Renal cortex interstitium (tissue), 15 donors: ENCODE measurements around the gene OR5H15. TPM values are rescaled to one million over a fixed set of nuclear protein-coding genes. Genes with fewer than 3 reads are reported as not detected.
"Not testable (repeated sequence)": the region's sequence is repeated elsewhere in the genome, so short reads cannot be mapped to it uniquely, and the experiment has no call there.

ENCODE experiments used
- DNase-seq, 11 donors: peaks; one replicate each; pipeline ENCODE4 v3.0.0-alpha.2; 2013; ENCODE audit warnings: low read depth in 9 of 11, low spot score in 4 of 11; ENCODE audit errors: extremely low read depth in 1 of 11
- long read RNA-seq, 16 experiments: transcript quantifications; one replicate each; lab custom pipeline, GENCODE V29; 2026
- polyA plus RNA-seq, 3 donors: library from polyadenylated mRNA; unstranded; fragments of 120-200 nt; gene quantifications; one replicate each; pipeline ENCODE4 v1.2.1, GENCODE V29; 2013; ENCODE audit not compliant: insufficient read length in 3 of 3

Gene OR5H15
- polyA plus RNA-seq, result not detected
- long read RNA-seq, donor 1, result 0 reads
- long read RNA-seq, donor 2, result 0 reads
- long read RNA-seq, donor 3, result 0 reads
- long read RNA-seq, donor 4, result 0 reads
- long read RNA-seq, donor 5, result 0 reads
- long read RNA-seq, donor 6, result 0 reads
- long read RNA-seq, donor 7, result 0 reads
- long read RNA-seq, donor 8, result 0 reads
- long read RNA-seq, donor 9, result 0 reads
- long read RNA-seq, donor 10, result 0 reads
- long read RNA-seq, donor 11, result 0 reads
- long read RNA-seq, donor 12, result 0 reads
- long read RNA-seq, donor 13, result 0 reads
- long read RNA-seq, donor 14, result 0 reads
- long read RNA-seq, donor 15, result 0 reads
- long read RNA-seq, donor 16, result 0 reads

DNA sequence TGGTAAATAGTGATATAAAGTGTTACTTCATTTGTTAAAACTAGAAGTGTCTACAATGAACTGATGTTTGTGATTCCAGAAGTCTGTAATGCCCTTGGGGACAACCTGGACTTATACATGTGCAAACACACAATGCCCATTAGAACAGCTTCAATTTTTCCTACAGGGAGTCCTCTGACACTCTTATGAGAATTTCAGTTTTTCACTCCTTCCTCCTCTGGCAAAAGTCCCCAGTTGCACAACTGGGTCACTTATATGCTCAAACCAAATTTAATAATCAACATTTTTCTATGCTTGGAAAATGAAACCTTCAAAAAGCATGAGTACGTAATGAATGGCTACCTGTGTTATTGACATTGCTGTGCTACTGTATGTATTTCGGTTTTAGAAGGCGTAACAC is at the start of gene OR5H15:
TSS of gene OR5H15 (plus strand) at position 301 of the 400 bp plus-strand sequence. CDS start 2,004 bp downstream, outside the sequence.
- DNase-seq, result no peak

DNA sequence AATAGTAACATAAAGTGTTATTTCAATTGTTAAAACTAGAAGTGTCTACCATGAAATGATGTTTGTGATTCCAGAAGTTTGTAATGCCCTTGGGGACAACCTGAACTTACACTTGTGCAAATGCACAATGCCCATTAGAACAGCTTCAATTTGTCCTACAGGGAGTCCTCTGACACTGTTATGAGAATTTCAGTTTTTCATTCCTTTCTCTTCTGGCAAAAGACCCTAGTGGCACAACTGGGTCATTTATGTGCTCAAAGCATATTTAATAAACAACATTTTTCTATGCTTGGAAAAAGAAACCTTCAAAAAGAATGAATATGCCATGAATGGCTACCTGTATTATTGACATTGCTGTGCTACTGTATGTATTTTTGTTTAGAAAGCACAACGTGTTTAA is 36.1 kb upstream of the OR5H15 start, which contains the start of gene OR5H1:
TSS of gene OR5H1 (plus strand) at position 301 of the 400 bp plus-strand sequence. CDS start 1,977 bp downstream, outside the sequence.
- no peak for DNase-seq

DNA sequence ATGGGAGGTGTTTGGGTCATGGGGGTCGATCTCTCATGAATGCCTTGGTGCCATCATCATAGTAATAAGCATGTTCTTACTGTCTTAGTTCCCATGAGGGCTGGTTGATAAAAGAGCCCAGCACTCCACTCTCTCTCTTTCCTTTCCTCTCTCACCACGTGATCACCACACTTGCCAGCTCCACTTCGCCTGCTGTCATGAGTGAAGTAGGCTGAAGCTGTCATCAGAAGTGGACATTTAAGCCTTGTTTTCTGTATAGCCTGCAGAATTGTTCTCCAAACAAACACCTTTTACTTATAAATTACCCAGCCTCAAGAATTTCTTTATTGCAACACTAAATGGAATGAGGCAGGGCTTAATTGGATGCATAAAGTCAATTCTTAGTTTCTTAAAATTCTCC is 29.9 kb upstream of the OR5H15 start:
- DNase-seq, result no peak

DNA sequence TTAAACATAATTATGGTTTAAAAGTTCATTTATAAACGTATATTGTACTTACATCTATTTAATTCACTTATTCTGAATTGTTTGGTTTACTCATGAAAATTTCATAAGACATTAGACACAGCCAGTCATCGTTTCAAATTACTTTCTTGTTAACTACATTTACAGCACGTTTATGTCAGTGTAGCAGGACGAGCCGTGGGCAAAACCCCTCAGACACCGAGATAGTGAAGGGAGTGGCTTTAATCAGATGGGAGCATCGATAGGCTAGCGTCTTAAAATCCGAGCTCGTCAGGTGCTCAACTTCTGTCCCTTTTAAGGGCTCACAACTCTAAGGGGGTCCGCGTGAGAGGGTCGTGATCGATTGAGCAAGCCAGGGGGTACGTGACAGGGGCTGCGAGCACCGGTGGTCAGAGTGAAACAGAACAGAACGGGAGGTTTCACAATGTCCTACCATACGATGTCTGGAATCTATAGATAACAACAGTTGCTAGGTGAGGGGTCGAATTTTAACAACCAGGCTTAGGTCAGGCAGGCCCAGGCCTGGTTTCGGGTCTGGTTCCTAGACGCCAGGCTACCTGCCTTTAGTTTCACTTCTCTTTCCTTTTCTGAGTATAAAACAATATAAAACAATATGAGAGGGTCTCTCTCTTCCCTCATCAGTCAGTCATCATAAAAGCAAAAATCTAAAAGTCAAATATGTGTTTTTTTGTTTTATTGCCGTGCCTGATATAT is 28.5 kb upstream of the OR5H15 start:
- not testable (repeated sequence) for DNase-seq

DNA sequence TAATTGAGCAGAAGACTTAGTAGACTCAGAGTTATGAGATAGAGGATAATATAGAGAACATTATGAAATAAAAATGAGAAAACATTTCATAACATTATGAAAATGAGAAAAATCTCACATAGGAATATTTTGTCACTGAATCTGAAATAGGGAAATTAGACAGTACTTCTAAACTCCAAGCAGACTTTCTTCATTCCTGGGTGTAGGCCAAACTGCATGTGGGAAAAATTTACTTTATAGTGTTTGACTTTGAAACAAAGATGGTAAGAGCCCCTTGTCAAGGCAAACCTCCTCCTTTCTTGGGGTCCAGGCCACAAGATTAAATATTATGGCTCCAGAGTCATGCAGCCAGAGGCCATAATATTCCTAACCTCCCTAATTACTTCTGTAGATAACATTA is 26.0 kb upstream of the OR5H15 start:
- no peak for DNase-seq

DNA sequence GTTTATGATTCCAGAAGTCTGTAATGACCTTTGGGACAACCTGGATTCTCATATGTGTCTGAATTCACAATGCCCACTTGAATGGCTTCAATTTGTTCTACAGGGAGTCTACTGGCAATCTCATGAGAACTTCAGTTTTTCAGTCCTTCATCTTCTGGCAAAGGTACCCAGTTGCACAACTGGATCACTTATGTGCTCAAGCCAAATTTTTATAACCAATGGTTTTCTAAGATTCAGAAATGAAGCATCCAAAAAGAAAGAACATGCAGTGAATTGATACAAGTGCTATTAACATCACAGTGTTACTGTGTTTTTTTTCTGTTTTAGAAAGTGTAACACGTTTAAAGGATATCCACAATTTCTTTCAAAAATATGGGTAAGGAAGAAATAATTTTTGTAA is 19.3 kb upstream of the OR5H15 start, which contains the start of gene OR5H14:
TSS of gene OR5H14 (plus strand) at position 301 of the 400 bp plus-strand sequence. CDS start 1,907 bp downstream, outside the sequence.
- no peak for DNase-seq

DNA sequence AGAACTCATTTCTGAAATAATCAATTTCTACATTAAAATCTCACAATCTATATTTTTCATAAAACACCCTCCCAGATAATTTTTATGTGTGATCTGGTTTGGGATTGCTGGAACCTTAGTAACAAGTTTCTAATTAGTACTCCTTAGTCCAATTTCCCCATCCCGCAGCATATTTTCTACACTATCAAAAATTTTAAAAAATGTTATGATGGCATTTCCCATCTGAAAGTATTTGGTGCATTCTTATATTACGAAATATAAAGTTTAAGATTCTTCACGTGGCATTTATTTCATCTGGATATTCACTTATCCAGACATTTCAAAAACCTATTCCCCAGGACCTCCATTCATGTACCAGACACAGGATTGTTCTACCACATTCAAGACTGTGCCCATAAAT is 17.7 kb upstream of the OR5H15 start:
- DNase-seq, result no peak

DNA sequence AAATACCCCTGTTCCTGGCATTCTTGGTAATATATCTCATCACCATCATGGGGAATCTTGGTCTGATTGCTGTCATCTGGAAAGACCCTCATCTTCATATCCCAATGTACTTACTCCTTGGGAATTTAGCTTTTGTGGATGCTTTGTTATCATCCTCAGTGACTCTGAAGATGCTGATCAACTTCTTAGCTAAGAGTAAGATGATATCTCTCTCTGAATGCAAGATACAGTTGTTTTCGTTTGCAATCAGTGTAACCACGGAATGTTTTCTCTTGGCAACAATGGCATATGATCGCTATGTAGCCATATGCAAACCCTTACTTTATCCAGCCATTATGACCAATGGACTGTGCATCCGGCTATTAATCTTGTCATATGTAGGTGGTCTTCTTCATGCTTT is 17.0 kb upstream of the OR5H15 start:
- not testable (repeated sequence) for DNase-seq

DNA sequence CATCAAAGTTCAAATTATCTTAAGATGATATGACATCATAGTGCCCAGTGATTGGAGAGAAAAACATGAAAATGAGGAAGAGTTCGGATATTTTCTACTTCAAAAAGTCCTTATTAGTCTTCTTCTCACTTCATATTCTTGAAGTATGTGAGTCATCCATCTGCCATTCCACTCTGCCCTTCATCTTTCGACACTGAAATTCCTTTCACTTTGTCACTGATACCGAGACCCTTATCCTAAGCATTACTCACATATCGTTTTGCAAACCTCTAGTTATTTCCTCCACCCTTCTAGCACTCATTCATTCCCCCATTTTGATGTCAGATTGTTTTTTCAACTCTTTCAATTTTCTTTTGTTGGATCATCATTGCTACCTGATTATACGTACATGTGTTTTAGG is 15.3 kb upstream of the OR5H15 start:
- DNase-seq, result no peak

DNA sequence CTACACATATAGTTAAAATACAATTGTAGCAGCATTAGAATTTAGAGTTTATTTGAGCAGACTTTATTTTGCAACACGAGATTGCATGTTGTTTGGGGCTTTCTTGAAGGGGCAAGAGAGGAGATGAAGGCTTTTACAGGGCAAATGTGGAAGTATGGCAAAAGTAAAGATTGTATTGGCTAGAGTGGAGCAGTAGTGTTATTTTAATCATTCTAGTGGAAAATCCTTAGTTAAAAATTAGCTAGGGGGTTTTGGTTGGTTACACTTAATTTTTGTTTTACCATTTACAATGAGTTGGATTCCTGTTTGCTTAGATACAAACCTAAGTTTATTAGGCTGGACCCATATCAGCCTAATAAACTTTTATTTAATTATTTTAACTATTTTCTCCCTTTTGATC is 4.6 kb downstream of the OR5H15 start:
- DNase-seq, result no peak

DNA sequence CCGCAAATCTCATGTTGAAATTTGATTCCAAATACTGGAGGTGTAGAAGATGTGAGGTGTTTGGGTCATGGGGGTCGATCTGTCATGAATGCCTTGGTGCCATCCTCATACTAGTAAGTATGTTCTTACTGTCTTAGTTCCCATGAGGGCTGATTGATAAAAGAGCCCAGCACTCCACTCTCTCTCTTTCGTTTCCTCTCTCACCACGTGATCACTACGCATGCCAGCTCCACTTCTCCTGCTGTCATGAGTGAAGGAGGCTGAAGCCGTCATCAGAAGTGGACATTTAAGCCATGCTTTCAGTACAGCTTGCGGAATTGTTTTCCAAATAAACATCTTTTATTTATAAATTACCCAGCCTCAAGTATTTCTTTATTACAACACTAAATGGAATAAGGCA is 6.1 kb downstream of the OR5H15 start:
- DNase-seq, result no peak

DNA sequence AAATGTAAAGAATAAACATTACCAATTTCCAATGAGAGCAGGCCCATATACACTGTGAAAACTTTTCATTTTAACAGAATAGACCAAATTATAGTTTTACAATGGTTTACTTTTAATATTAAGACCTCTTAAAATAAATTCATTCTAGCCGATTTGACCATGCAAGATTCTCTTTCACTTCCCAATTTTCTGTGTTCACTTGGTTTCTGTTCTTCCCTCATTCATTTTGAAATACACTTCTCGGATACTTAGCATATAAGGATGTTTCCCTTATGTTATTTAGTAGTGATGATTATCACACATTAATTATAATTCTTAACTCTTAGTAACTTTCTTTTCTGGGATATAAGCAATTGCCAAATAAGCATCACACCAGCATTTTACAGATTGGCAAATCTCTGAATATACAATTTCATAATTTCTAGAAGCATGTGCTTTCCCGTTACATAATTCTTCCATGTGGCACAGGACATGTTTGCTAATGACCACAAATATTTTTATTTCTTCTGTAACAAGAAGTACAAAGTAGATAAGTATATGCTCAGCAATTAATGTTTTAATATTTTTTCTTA is 13.9 kb downstream of the OR5H15 start:
- DNase-seq, result no peak

DNA sequence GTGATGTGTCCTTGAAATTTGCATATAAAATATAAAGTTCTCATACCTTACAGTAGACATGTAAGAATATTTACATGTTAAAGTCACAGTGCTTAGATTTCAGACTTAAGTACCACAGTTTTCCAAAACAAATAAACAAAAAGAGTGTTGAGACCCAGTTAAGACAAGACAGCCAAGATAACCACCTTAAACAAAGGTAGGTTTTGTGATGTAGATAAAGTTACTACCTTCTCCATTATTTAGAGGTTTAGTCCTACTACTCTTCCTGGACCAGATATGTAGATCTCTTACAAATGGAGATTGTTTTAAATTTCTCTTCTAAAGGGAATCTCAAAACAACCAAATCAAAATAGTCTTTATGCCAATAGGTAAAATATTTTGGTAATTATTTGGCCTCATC is 15.7 kb downstream of the OR5H15 start:
- no peak for DNase-seq

DNA sequence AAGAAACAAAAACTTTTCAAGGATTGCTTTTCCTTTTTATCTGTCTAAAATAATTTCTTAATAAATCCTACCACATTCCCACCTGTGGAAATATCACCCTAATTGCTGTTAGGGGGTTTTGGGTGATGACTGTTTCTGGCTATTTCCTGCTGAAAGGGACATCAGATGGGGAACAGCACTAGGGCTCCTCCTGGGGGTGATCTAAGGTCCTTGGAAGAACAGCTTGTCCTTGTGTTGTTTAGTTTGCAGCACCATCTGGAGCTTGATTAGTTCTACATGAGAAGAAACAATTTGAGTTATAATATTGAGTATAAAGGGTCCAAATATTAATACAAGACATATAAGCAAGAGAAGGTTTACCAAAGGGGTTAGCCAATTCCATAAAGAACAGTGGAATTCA is 18.7 kb downstream of the OR5H15 start:
- DNase-seq, result no peak

DNA sequence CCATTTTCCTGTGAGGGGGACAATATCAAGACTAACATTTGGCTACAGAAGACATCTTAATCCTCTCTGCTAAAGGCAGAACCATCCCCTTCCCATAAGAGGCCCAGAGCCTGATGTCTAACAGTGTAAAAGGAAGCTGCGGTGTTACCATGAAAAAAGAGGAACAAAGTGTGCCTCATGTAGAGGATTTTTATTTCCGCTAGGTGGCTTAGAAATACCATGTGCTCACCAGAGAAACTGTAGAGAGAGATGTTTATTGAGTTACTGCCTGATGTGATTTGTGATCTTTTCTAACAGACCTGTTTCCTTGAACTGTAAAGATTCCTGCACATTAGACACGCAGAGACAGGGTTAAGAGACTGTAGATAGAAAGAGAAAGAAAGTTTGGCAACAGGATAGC is 22.0 kb downstream of the OR5H15 start:
- DNase-seq, result no peak

DNA sequence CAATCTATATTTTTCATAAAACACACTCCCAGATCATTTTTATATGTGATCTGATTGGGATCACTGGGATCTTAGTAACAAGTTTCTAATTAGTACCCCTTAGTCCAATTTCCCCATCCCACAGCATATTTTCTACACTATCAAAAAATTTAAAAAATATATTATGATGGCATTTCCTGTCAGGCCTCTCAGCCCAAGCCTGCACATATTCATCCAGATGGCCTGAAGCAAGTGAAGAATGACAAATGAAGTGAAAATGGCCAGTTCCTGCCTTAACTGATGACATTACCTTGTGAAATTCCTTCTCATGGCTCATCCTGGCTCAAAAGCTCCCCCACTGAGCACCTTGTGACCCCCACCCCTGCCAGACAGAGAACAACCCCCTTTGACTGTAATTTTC is 24.4 kb downstream of the OR5H15 start:
- not testable (repeated sequence) for DNase-seq

DNA sequence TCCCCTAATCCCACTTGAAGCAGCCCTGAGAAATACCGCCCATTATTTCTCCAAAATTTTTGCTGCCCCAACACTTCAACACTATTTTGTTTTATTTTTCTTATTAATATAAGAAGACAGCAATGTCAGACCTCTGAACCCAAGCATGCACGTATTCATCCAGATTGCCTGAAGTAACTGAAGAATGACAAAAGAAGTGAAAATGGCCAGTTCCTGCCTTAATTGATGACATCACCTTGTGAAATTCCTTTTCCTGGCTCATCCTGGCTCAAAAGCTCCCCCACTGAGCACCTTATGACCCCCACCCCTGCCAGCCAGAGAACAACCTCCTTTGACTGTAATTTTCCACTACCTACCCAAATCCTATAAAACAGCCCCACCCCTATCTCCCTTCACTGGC is 29.8 kb downstream of the OR5H15 start:
- not testable (repeated sequence) for DNase-seq

DNA sequence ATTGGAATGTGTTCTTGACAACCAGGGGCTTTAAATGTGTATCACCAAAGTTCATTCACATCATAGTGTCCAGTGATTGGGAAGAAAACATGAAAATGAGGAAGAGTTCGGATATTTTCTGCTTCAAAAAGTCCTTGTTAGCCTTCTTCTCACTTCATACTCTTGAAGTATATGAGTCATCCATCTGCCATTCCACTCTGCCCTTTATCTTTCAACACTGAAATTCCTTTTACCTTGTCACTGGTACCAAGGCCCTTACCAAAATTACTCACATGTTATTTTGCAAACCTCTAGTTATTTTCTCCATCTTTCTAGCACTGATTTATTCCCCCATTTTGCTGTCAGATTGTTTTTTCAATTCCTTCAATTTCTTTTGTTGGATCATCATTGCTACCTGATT is 32.5 kb downstream of the OR5H15 start:
- DNase-seq, result no peak

DNA sequence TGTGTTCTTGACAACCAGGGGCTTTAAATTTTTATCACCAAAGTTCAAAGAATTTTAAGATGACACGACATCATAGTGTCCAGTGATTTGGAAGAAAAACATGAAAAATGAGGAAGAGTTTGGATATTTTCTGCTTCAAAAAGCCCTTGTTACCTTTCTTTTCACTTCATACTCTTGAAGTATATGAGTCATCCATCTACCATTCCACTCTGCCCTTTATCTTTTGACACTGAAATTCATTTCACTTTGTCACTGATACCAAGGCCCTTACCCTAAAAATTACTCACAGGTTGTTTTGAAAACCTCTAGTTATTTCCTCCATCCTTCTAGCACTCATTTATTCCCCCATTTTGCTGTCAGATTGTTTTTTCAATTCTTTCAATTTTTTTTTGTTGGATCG is 42.7 kb downstream of the OR5H15 start:
- no peak for DNase-seq

DNA sequence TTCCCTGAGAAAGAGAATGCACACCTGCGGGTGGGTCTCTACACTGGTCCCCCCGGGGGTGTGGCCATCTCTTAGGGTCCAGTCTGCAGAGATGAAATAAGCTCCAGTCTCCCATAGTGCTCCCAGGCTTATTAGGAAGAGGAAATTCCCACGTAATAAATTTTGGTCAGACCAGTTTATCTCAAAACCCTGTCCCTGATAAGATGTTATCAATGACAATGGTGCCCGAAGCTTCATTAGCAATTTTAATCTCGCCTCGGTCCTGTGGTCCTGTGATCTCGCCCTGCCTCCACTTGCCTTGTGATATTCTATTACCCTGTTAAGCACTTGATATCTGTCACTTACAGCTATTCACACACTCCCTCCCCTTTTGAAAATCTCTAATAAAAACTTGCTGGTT is 46.8 kb downstream of the OR5H15 start:
- DNase-seq, result no peak
